Hypothalamus (tissue), 51 donors: ENCODE results near the gene DTNBP1.
A peak's percentile ranks its signal among the peaks of the same experiment; 100 is the strongest.

Source experiments
- DNase-seq, 51 donors: peaks; one replicate each; lab custom pipeline; 2025; lab: John Stamatoyannopoulos, UW

The DTNBP1 gene

GRCh38 chr6:15594512-15595259 is 68.1 kb downstream of the DTNBP1 start:
- DNase-seq = peak in 1 of 51 donors; percentile 21

GRCh38 chr6:15593798-15594197 is 69.0 kb downstream of the DTNBP1 start:
- no peak for DNase-seq

- no peak for DNase-seq
These were observed 70.2 kb downstream of the DTNBP1 start for GRCh38 chr6:15592610-15593009.

- DNase-seq = no peak
These were observed 73.7 kb downstream of the DTNBP1 start for GRCh38 chr6:15588971-15589634.

- no peak for DNase-seq
These were observed 76.3 kb downstream of the DTNBP1 start for GRCh38 chr6:15586503-15586902.

GRCh38 chr6:15585760-15586214 is 77.0 kb downstream of the DTNBP1 start:
- no peak for DNase-seq

GRCh38 chr6:15582499-15582898 is 80.3 kb downstream of the DTNBP1 start:
- DNase-seq = no peak

- no peak for DNase-seq
These were observed 81.1 kb downstream of the DTNBP1 start for GRCh38 chr6:15581751-15582150.

GRCh38 chr6:15580326-15580725 is 82.5 kb downstream of the DTNBP1 start:
- no peak for DNase-seq

- no peak for DNase-seq
These were observed 84.0 kb downstream of the DTNBP1 start for GRCh38 chr6:15578716-15579391.

GRCh38 chr6:15577550-15578171 is 85.2 kb downstream of the DTNBP1 start:
- no peak for DNase-seq

GRCh38 chr6:15577106-15577505 is 85.7 kb downstream of the DTNBP1 start:
- DNase-seq = no peak

- DNase-seq = no peak
These were observed 87.3 kb downstream of the DTNBP1 start for GRCh38 chr6:15575357-15576033.

- DNase-seq = no peak
These were observed 88.3 kb downstream of the DTNBP1 start for GRCh38 chr6:15574486-15574885.

- DNase-seq = no peak
These were observed 88.8 kb downstream of the DTNBP1 start for GRCh38 chr6:15574023-15574422.

- no peak for DNase-seq
These were observed 89.4 kb downstream of the DTNBP1 start for GRCh38 chr6:15573384-15573783.

GRCh38 chr6:15572296-15573016 is 90.4 kb downstream of the DTNBP1 start:
- DNase-seq = no peak

- no peak for DNase-seq
These were observed 92.7 kb downstream of the DTNBP1 start for GRCh38 chr6:15570171-15570570.

GRCh38 chr6:15569035-15569995 is 93.5 kb downstream of the DTNBP1 start:
- DNase-seq = no peak
